Endometrium (tissue), 2 donors: Measurements from ENCODE around the gene BMPR1A.
"Not testable (repeated sequence)": the region's sequence is repeated elsewhere in the genome, so short reads cannot be mapped to it uniquely, and the experiment has no call there.

Experiments
- FAIRE-seq: peaks from 2 replicates; lab custom pipeline; 2012; peaks lifted over from hg19 to GRCh38; lab: Jason Lieb, UNC
- donor health status: control.
- donor health status: control.

Gene BMPR1A

DNA sequence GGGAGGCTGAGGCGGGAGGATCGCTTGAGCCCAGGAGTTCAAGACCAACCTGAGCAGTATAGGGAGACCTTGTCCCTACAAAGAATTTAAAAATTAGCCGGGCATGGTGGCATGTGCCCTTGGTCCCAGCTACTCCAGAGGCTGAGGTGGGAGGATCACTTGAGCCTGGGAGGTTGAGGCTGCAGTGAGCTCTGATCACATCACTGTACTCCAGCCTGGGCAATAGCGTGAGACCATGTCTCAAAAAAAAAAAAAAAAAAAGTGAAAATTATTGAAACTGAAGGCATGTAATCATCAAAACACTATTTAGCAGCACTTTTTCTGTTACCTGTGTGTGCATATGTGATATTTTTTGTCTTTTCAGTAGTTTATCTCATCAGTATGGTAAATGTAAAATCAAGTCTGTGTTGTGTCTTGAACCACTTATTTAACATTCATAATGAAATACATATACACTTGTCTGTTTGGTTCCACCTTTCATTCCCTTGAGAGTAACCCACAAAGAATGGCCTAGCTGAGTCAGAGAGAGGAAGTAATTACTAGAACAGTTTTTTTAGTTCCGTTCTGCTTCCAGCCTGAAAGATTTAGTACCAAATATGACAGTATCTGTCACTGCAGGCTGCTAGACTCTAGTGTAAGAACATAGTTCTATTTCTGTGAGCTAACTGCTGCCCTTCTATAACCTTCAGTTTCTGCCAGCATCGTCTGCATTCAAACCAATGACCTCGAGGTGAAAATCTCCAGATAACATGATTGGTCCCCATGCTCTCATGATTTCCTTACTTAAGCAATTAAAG is 132.4 kb downstream of the BMPR1A start:
- no peak for FAIRE-seq

DNA sequence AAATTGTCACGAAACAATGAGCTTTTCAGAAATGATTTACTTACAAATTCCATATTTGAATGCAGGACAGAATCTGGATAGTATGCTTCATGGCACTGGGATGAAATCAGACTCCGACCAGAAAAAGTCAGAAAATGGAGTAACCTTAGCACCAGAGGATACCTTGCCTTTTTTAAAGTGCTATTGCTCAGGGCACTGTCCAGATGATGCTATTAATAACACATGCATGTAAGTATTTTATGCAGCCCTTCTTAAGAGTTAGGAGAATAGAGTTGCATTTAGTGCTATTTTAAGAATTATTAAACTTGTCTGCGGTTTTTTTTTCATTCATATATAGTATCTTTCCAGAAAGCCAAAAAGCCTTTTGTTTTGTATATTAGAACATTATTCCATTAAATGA is 133.6 kb downstream of the BMPR1A start:
- no peak for FAIRE-seq

- no peak for FAIRE-seq
Measured at GRCh38 chr10:86898511-86898910, 142.1 kb downstream of the BMPR1A start.

DNA sequence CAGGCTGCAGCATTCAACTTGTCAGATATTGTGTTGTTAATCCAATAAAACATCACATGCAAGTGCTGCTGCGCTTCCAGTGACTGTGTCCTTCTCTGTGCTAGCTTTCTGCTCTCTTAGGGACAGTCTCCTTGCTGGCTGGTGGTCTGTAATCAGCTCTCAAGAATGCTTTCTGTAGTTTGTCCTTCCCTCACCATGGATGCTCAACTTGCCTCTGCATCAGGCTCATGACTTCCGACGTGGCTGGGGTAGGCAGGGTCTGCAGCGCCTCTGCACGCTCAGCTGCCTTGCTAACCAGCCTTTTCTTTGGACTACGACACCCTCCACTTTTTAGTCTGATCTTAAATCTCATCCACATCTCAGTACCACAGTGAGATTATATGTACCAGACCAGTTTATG is 142.7 kb downstream of the BMPR1A start:
- FAIRE-seq: no peak

DNA sequence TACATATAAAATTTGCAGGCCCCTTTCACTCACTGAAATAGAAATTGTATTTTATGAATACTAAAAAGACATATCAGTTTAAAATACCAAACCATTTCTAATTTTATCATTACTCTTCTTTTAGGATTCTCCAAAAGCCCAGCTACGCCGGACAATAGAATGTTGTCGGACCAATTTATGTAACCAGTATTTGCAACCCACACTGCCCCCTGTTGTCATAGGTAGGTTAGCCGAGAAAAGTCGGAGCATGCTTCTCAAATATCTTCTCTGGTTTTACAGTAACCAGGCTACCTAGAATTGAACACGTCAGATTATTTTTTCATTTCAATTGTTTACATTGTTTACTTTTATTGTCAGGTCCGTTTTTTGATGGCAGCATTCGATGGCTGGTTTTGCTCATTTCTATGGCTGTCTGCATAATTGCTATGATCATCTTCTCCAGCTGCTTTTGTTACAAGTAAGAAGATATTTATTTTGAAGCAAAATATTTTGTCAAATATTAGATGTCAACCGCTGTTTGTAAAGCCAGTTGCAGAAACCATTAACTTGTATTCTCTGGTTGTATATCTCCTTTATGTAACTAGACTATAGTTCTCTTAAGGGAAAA is 143.4 kb downstream of the BMPR1A start:
- FAIRE-seq: peak; percentile 98

- no peak for FAIRE-seq
Measured at GRCh38 chr10:86900955-86901354, 144.5 kb downstream of the BMPR1A start.

GRCh38 chr10:86904600-86904999 is 148.2 kb downstream of the BMPR1A start:
- no peak for FAIRE-seq

DNA sequence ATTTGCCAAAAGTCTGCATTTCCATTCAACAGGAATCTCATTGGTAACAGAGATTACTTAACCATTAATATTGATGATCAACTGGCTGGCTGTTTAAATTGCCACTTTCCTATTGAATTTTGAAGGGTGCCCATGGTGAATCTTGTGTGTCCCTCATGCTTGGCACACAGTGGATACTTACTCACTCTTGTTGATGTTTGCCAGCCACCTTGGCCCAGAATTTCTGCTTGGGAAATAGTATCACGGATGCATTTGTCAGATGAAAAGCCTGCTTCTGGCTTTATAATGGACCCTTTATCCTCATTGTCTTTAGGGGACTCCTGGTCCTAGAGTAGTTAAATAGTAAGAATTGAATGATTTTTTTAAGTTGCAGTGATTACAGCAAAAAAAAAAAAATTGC is 149.0 kb downstream of the BMPR1A start:
- no peak for FAIRE-seq

GRCh38 chr10:86914734-86915133 is 158.3 kb downstream of the BMPR1A start:
- FAIRE-seq: no peak

- FAIRE-seq: no peak
Measured at GRCh38 chr10:86918022-86918471, 161.6 kb downstream of the BMPR1A start.

GRCh38 chr10:86922553-86922961 is 166.1 kb downstream of the BMPR1A start:
- no peak for FAIRE-seq

DNA sequence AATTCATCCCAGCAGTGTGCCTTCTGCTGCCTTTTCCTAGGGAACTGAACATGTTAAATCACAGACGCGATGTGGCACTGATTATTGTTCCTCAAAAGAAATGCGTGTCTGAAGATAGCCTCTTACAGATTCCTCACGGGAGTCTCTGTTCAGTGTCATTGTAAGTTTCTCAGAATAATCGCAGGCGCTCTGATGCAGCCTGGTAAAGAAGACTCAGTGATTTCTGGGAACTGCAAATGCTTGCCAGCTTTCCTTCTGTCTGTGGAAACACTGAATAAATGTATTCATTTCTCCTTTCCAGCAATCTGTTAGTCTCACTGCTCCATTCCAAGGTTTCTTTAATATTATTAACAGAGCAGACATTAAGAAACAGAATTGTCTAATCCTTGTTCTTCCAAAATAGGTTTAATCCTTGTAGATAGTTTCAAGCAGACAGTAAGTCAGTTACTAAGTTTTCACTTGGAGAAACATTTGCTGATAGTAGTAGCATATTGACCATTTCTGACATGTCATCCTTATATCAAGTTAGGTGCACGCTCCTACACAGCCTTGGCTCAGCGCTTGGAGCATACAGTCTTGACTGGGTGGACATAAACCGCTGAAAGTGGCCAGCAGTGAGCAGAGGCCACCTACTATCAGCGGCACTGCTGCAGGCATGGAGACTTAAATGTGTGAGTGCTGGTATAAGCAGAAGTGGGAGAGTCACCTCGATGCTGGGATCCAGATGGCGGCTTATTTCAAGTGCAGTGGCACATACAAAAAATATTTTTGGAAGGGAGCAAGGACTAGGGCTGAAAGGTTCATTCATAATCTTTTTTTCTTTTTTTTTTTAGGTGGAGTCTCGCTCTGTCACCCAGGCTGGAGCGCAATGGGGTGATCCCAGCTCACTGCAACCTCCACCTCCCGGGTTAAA is 173.3 kb downstream of the BMPR1A start:
- no peak for FAIRE-seq

GRCh38 chr10:86931872-86932271 is 175.5 kb downstream of the BMPR1A start:
- FAIRE-seq: no peak

DNA sequence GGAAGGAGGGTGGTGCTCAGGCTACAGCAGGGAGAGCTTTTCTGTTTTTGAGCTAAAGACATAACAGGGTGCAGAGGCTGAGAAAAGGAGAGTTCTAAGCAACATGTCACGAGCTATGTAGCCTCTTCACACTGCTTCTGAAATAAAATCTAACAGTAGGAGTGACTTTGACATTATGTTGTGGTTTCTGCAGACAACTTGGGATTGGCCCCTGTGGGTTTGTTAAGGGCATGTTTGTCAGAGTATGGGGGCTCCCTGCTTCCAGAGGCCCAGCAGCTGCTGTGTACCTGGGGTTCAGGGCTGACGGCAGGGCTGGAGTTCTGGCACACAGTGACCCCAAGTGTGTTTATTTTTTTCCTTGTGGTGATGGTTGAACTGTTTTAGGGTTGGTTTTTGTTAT is 176.3 kb downstream of the BMPR1A start:
- FAIRE-seq: no peak

GRCh38 chr10:86934162-86934711 is 177.8 kb downstream of the BMPR1A start:
- FAIRE-seq: not testable (repeated sequence)

GRCh38 chr10:86936661-86937501 is 180.5 kb downstream of the BMPR1A start:
- FAIRE-seq: no peak

DNA sequence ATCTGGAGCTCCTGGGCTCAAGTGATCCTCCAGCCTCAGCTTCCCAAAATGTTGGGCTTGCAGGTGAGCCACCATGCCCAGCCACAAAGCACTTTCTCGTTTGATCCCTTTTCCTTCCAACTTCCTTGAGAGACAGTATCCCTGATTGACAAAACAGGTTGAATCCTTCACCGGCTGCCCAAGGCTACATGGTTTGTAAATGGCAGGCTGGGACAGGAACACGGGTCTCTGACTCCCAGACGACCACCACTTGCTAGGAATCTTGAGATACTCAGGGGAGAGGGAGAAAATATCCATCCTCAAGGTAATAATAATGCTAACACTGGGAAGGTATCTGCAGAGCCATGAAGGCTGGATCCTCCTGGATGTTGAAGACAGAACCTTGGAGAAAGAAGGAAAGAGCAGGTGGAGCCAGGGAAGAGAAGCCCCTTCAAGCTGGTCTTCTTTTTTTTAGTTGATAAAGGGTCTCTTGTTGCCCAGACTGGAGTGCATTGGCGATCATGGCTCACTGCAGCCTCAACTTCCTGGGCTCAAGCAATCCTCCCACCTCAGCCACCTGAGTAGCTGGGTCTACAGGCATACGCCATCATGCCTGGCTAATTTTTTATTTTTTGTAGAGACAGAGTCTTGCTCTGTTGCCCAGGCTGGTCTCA is 181.2 kb downstream of the BMPR1A start:
- FAIRE-seq: no peak

GRCh38 chr10:86938260-86938659 is 181.8 kb downstream of the BMPR1A start:
- no peak for FAIRE-seq

DNA sequence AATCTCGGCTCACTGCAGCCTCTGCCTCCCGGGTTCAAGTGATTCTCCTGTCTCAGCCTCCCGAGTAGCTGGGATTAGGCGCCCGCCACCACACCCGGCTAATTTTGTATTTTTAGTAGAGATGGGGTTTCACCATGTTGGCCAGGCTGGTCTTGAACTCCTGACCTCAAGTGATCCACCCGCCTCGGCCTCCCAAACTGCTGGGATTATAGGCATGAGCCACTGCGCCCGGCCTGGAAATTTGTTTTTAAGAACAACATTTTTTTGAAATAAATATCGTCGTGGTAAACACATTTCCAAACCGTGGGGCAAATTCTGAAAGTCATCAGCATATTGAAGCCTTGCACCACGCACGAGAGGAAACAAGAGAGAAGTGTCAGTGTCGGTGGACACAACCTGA is 183.7 kb downstream of the BMPR1A start:
- FAIRE-seq: not testable (repeated sequence)

DNA sequence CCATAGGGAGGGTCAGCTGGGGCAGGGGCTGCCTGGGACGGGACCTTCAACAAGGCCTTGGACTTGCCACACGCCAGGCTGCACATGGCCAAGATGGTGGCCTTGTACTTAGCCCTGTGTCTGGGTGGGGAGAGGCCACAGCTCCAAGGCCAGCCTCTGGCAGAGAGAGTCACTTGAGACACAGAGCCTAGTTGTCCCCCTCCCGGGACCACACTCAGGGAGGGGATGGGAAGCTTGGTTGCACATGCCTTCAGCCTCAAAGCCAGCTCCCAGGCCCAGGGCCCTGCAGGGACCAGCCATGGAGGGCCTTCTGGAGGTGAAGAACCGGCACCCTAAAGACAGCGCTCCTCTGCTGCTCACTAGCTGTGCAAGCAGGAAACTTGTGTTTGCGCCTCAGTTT is 184.3 kb downstream of the BMPR1A start:
- FAIRE-seq: no peak

DNA sequence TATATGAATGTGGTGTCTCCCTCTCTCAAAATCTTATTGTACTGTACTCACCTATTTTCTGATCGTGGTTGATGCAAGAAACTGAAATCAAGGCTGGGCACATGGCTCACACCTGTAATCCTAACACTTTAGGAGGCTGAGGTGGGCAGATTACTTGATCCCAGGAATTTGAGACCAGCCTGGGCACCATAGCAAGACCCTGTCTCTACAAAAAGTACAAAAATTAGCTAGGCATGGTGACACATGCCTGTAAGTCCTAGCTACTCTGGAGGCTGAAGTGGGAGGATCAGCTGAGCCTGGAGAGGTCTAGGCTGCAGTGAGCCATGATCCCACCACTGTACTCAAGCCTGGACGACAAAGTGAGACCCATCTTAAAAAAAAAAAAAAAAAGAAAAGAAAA is 185.0 kb downstream of the BMPR1A start:
- FAIRE-seq: no peak
